Measurements from ENCODE around the gene IL15RA.
"Not testable (repeated sequence)": the region's sequence is repeated elsewhere in the genome, so short reads cannot be mapped to it uniquely, and the experiment has no call there.

The IL15RA gene

DNA sequence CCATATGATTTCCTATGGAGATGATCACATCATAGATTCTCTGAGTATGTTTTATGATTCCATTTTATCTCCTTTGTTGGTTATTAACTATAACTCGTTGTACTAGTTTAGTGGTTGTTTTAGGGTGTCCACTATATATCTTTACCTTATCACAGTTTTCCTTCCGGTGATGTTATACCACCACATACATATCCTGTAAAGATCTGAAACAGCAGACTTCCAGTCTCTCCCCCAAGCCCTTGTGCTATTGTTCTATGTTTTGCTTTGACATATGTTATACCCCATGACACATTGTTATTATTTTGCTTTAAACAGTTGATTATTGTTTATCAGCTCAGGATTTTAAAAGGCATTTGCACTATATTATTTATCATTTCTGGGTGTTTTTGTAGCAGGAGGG lies 7.3 kb downstream of the IL15RA start:
- no CpG with 5 or more reads among the region's 2 CpGs for WGBS, 2 experiments (ENCODE audit: insufficient coverage in 2 of 2)
- Histone ChIP-seq H3K4me3 (ENCODE audit: extremely low read depth, insufficient read depth, low read length, poor library complexity, severe bottlenecking) (no peak overlapping the region), H3K36me3 (ENCODE audit: control insufficient read depth, insufficient read depth, low read length) (no peaks in the 10 kb centered on the region), H3K27ac (ENCODE audit: low read depth, low read length, severe bottlenecking) (no peak overlapping the region), H3K9me3 (ENCODE audit: control insufficient read depth, low read length) (no peaks in the 10 kb centered on the region), H3K4me1 (ENCODE audit: control insufficient read depth, insufficient read depth, low read length, poor library complexity, severe bottlenecking) (peaks cover 2% of the 10 kb centered on the region)

- Histone ChIP-seq H3K4me1 (ENCODE audit: control insufficient read depth, insufficient read depth, low read length, poor library complexity, severe bottlenecking) (peaks cover 2% of the 10 kb centered on the region), H3K9me3 (ENCODE audit: control insufficient read depth, low read length) (no peaks in the 10 kb centered on the region), H3K27ac (ENCODE audit: low read depth, low read length, severe bottlenecking) (no peak overlapping the region), H3K4me3 (ENCODE audit: extremely low read depth, insufficient read depth, low read length, poor library complexity, severe bottlenecking) (no peak overlapping the region), H3K36me3 (ENCODE audit: control insufficient read depth, insufficient read depth, low read length) (no peaks in the 10 kb centered on the region)
- WGBS, 2 experiments (ENCODE audit: insufficient coverage in 2 of 2): 91 to 94% methylated on average over 7 to 9 of the region's 9 CpGs
Observed at GRCh38 chr10:5968681-5969453, 8.5 kb downstream of the IL15RA start.

DNA sequence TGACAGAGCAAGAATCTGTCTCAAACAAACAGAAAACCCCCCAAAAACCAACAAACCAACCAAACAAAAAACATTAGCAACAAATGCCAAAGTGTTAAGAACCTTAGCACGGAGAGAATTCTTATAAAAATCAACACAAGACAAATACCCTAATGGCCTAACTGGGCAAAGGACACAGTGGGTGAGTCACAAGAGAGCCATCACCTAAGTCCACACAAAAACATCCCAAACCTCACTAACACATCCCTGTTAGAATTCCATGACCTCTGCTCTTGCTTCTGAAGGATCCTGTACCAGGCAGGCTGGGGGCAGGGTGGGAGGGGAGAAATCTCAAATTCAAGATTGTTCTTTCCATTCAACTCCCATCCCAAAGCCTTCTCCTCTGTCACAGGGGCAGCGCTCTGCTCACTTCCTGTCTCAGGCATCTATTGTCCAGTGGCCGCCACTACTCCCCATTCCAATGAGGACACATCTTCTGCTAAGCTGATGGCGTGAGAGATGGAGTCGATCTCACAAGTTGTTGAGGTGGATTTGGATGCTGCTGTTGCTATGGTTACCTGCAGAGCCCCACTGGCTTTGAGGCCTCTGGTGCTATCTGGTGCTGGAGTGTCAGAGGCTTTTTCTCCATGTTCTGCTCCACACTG lies 9.2 kb downstream of the IL15RA start:
- Histone ChIP-seq H3K27ac (ENCODE audit: low read depth, low read length, severe bottlenecking) (no peak overlapping the region), H3K9me3 (ENCODE audit: control insufficient read depth, low read length) (no peaks in the 10 kb centered on the region), H3K4me1 (ENCODE audit: control insufficient read depth, insufficient read depth, low read length, poor library complexity, severe bottlenecking) (peaks cover 2% of the 10 kb centered on the region), H3K4me3 (ENCODE audit: extremely low read depth, insufficient read depth, low read length, poor library complexity, severe bottlenecking) (no peak overlapping the region), H3K36me3 (ENCODE audit: control insufficient read depth, insufficient read depth, low read length) (no peaks in the 10 kb centered on the region)
- 77 to 85% methylated on average over 4 of the region's 5 CpGs for WGBS, 2 experiments (ENCODE audit: insufficient coverage in 2 of 2)

- no peaks in the 10 kb centered on the region for H3K9me3 ChIP-seq (ENCODE audit: control insufficient read depth, low read length)
- WGBS, 2 experiments (ENCODE audit: insufficient coverage in 2 of 2): 84 to 90% methylated on average over 5 to 7 of the region's 8 CpGs
Observed at GRCh38 chr10:5965266-5965665, 12.1 kb downstream of the IL15RA start.

GRCh38 chr10:5964736-5965135 lies 12.6 kb downstream of the IL15RA start:
- Histone ChIP-seq H3K4me1 (ENCODE audit: control insufficient read depth, insufficient read depth, low read length, poor library complexity, severe bottlenecking) (peaks cover 8% of the 10 kb centered on the region), H3K4me3 (ENCODE audit: extremely low read depth, insufficient read depth, low read length, poor library complexity, severe bottlenecking) (no peak overlapping the region), H3K36me3 (ENCODE audit: control insufficient read depth, insufficient read depth, low read length) (no peaks in the 10 kb centered on the region), H3K9me3 (ENCODE audit: control insufficient read depth, low read length) (no peaks in the 10 kb centered on the region), H3K27ac (ENCODE audit: low read depth, low read length, severe bottlenecking) (no peak overlapping the region)
- 94% methylated on average over 10 to 11 of the region's 13 CpGs for WGBS, 2 experiments (ENCODE audit: insufficient coverage in 2 of 2)

More at GRCh38 chr10:5965266-5965665, 12.1 kb downstream of the IL15RA start:
- Histone ChIP-seq H3K4me1 (ENCODE audit: control insufficient read depth, insufficient read depth, low read length, poor library complexity, severe bottlenecking) (peaks cover 7% of the 10 kb centered on the region), H3K4me3 (ENCODE audit: extremely low read depth, insufficient read depth, low read length, poor library complexity, severe bottlenecking) (no peak overlapping the region), H3K36me3 (ENCODE audit: control insufficient read depth, insufficient read depth, low read length) (no peaks in the 10 kb centered on the region), H3K27ac (ENCODE audit: low read depth, low read length, severe bottlenecking) (no peak overlapping the region)

DNA sequence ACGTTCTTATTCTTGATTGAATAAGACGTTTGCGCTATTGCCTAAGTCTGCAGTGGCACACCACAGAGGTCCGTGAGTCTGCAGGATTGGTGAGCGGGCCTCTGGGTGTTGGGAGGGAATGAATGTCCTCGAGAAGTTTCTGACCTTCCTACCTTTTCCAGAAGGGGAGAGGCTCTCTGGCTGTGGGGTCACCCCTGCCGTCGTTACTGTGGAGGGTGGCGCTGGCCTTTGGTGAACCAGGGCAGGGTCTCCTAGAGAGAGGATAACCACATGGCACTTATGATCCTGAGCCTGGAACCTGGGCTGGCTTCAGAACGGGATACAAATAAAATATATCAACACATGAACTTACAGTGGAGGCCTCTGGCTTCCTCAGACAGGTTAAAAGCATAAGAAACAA lies 13.8 kb downstream of the IL15RA start:
- no peaks in the 10 kb centered on the region for H3K9me3 ChIP-seq (ENCODE audit: control insufficient read depth, low read length)
- H3K4me1 ChIP-seq (ENCODE audit: control insufficient read depth, insufficient read depth, low read length, poor library complexity, severe bottlenecking): peaks cover 8% of the 10 kb centered on the region
- H3K36me3 ChIP-seq (ENCODE audit: control insufficient read depth, insufficient read depth, low read length): no peaks in the 10 kb centered on the region
- H3K27ac ChIP-seq (ENCODE audit: low read depth, low read length, severe bottlenecking): no peak overlapping the region
- no peak overlapping the region for H3K4me3 ChIP-seq (ENCODE audit: extremely low read depth, insufficient read depth, low read length, poor library complexity, severe bottlenecking)
- WGBS, 2 experiments (ENCODE audit: insufficient coverage in 2 of 2): 82 to 92% methylated on average over 5 to 9 of the region's 10 CpGs

GRCh38 chr10:5963071-5963470 lies 14.3 kb downstream of the IL15RA start:
- Histone ChIP-seq H3K4me3 (ENCODE audit: extremely low read depth, insufficient read depth, low read length, poor library complexity, severe bottlenecking) (no peak overlapping the region), H3K9me3 (ENCODE audit: control insufficient read depth, low read length) (no peaks in the 10 kb centered on the region), H3K4me1 (ENCODE audit: control insufficient read depth, insufficient read depth, low read length, poor library complexity, severe bottlenecking) (peaks cover 6% of the 10 kb centered on the region), H3K36me3 (ENCODE audit: control insufficient read depth, insufficient read depth, low read length) (no peaks in the 10 kb centered on the region), H3K27ac (ENCODE audit: low read depth, low read length, severe bottlenecking) (no peak overlapping the region)
- 77 to 91% methylated on average over 7 of the region's 7 CpGs for WGBS, 2 experiments (ENCODE audit: insufficient coverage in 2 of 2)

DNA sequence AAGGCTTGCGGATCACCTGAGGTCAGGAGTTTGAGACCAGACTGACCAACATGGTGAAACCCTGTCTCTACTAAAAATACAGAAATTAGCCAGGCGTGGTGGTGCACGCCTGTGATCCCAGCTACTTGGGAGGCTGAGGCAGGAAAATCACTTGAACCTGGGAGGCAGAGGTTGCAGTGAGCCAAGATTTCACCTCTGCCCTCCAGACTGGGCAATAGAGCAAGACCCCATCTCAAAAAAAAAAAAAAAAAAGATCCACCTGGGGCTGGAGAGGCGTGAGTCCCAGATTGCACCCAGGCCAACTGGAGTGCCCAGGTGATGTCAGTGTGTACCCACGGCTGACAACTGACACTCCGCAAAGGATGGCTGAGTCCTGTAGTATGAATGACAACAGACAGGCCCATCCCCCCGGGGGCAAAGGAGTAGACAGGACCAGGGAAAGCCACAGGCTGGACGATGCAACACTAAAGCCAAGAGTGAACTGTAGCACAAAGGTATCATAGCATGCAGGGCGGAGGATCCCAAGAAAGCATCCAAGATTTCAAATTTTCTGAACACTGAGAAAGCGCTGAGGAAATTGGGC lies 14.9 kb downstream of the IL15RA start:
- 91 to 97% methylated on average over 8 to 9 of the region's 10 CpGs for WGBS, 2 experiments (ENCODE audit: insufficient coverage in 2 of 2)
- not testable (repeated sequence) for H3K27ac ChIP-seq (ENCODE audit: low read depth, low read length, severe bottlenecking); H3K9me3 ChIP-seq (ENCODE audit: control insufficient read depth, low read length); H3K4me3 ChIP-seq (ENCODE audit: extremely low read depth, insufficient read depth, low read length, poor library complexity, severe bottlenecking); H3K36me3 ChIP-seq (ENCODE audit: control insufficient read depth, insufficient read depth, low read length); H3K4me1 ChIP-seq (ENCODE audit: control insufficient read depth, insufficient read depth, low read length, poor library complexity, severe bottlenecking)

- H3K9me3 ChIP-seq (ENCODE audit: control insufficient read depth, low read length): no peaks in the 10 kb centered on the region
- H3K36me3 ChIP-seq (ENCODE audit: control insufficient read depth, insufficient read depth, low read length): no peaks in the 10 kb centered on the region
- H3K4me3 ChIP-seq (ENCODE audit: extremely low read depth, insufficient read depth, low read length, poor library complexity, severe bottlenecking): no peak overlapping the region
- H3K27ac ChIP-seq (ENCODE audit: low read depth, low read length, severe bottlenecking): no peak overlapping the region
- 89 to 91% methylated on average over 27 to 29 of the region's 29 CpGs for WGBS, 2 experiments (ENCODE audit: insufficient coverage in 2 of 2)
- peaks cover 6% of the 10 kb centered on the region for H3K4me1 ChIP-seq (ENCODE audit: control insufficient read depth, insufficient read depth, low read length, poor library complexity, severe bottlenecking)
Observed at GRCh38 chr10:5961405-5962100, 15.8 kb downstream of the IL15RA start.

- not testable (repeated sequence) for H3K9me3 ChIP-seq (ENCODE audit: control insufficient read depth, low read length); H3K27ac ChIP-seq (ENCODE audit: low read depth, low read length, severe bottlenecking); H3K4me3 ChIP-seq (ENCODE audit: extremely low read depth, insufficient read depth, low read length, poor library complexity, severe bottlenecking); H3K36me3 ChIP-seq (ENCODE audit: control insufficient read depth, insufficient read depth, low read length); H3K4me1 ChIP-seq (ENCODE audit: control insufficient read depth, insufficient read depth, low read length, poor library complexity, severe bottlenecking)
- 98% methylated on average over 6 to 8 of the region's 10 CpGs for WGBS, 2 experiments (ENCODE audit: insufficient coverage in 2 of 2)
Observed at GRCh38 chr10:5960973-5961275, 16.4 kb downstream of the IL15RA start.
